BJ (cell line): ENCODE measurements around the gene MRAS. TPM values are rescaled to one million over a fixed set of nuclear protein-coding genes. Genes with fewer than 3 reads are reported as not detected.

Experiments
- CTCF ChIA-PET: fragments of 350-600 bp; formaldehyde crosslinking; extraction: SDS; loops from one replicate; lab custom pipeline; 2021; ENCODE audit warnings: antibody characterized with exemption, inconsistent platforms; lab: Yijun Ruan, JAX
- POLR2A ChIA-PET: fragments of 300-600 bp; sonication (Branson Sonifier 250); formaldehyde crosslinking; extraction: SDS; loops from one replicate; lab custom pipeline; 2021; ENCODE audit warnings: antibody characterized with exemption; lab: Charles Lee
- DNase-seq: peaks from one replicate; pipeline ENCODE4 v3.0.0-alpha.2; 2011; ENCODE audit warnings: low read depth
- H3K27me3 ChIP-seq: 2 replicates; pipeline ENCODE4 v1.6.0; 2011; ENCODE audit warnings: low read length; ENCODE audit not compliant: control insufficient read depth, insufficient read depth
- H3K36me3 ChIP-seq: 2 replicates; pipeline ENCODE4 v1.5.1; 2011; ENCODE audit warnings: low read length; ENCODE audit not compliant: control insufficient read depth, insufficient read depth
- H3K4me3 ChIP-seq: 2 replicates; pipeline ENCODE4 v1.5.1; 2011; ENCODE audit warnings: low read depth, mild to moderate bottlenecking, control low read depth, low read length
- polyA plus RNA-seq: library from polyadenylated mRNA; depleted of rRNA; stranded (reverse); fragments of >200 nt; gene quantifications from 2 replicates; pipeline ENCODE4 v1.2.3, GENCODE V29; 2011
- TF ChIP-seq, protein P1 (sequence below): IDR thresholded peaks from 2 replicates; pipeline ENCODE4 v1.5.1; 2011; ENCODE audit warnings: low read depth, mild to moderate bottlenecking, control low read depth, inconsistent platforms, low read length, moderate library complexity; ENCODE audit not compliant: insufficient read depth

Gene MRAS
- polyA plus RNA-seq, 1 experiment: 99.8 TPM

- TF ChIP-seq, protein P1, sequence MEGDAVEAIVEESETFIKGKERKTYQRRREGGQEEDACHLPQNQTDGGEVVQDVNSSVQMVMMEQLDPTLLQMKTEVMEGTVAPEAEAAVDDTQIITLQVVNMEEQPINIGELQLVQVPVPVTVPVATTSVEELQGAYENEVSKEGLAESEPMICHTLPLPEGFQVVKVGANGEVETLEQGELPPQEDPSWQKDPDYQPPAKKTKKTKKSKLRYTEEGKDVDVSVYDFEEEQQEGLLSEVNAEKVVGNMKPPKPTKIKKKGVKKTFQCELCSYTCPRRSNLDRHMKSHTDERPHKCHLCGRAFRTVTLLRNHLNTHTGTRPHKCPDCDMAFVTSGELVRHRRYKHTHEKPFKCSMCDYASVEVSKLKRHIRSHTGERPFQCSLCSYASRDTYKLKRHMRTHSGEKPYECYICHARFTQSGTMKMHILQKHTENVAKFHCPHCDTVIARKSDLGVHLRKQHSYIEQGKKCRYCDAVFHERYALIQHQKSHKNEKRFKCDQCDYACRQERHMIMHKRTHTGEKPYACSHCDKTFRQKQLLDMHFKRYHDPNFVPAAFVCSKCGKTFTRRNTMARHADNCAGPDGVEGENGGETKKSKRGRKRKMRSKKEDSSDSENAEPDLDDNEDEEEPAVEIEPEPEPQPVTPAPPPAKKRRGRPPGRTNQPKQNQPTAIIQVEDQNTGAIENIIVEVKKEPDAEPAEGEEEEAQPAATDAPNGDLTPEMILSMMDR: no peak
- Histone ChIP-seq H3K4me3 (no peak overlapping the region), H3K36me3 (no peaks in the 10 kb centered on the region; the same call in 1 of the 2 replicates), H3K27me3 (no peaks in the 10 kb centered on the region)
- CTCF ChIA-PET: no interaction called here
- POLR2A ChIA-PET: no interaction called here
- DNase-seq: no peak
These were observed 8.5 kb downstream of the MRAS start for GRCh38 chr3:138356730-138357405.

DNA sequence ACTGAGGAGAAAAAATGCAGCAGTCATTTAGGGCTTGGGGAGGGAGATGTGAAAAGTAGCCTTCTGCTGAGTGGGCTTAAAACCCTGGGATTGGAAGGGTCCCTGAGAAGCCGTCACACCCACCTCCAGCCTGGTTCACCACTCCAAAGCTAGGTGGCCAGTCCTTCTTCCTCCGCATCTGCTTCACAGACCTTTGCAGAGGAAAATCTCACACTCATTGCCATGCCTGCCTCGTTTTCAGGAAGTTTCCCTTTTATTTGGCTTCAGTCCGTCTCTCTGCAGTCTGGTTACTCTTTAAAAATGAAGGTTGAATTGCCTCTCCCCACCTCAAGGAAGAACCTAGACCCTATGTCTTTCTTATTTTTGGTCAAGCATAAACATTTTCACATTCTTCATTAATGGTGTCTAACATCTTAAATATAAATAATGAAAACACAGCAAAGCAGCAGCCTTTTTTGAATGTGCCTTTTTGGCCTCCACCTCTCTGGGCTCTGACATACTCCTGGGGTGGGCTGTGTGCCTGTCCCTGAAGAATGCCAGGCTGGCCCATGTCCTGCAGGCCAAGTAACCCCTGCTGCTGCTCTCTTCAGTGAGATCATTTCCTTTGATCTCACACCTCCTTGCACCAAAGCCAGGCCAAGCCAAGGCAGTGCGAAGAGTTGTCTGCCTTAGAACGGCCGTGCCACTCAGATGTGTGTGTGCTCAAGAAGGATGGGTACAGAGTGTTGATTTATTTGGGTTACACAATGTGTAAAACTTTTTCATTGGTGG, 11.0 kb downstream of the MRAS start:
- ChIA-PET POLR2A (no interaction called here), CTCF (interaction anchor here (1.2 kb wide), 1 partner anchor 9 kb away, joined by 4 read pairs; no protein-coding TSS in a partner anchor)
- H3K4me3 ChIP-seq: no peak overlapping the region
- no peaks in the 10 kb centered on the region for H3K27me3 ChIP-seq
- H3K36me3 ChIP-seq: no peaks in the 10 kb centered on the region; the same call in 1 of the 2 replicates
- TF ChIP-seq, protein P1: no peak
- no peak for DNase-seq

DNA sequence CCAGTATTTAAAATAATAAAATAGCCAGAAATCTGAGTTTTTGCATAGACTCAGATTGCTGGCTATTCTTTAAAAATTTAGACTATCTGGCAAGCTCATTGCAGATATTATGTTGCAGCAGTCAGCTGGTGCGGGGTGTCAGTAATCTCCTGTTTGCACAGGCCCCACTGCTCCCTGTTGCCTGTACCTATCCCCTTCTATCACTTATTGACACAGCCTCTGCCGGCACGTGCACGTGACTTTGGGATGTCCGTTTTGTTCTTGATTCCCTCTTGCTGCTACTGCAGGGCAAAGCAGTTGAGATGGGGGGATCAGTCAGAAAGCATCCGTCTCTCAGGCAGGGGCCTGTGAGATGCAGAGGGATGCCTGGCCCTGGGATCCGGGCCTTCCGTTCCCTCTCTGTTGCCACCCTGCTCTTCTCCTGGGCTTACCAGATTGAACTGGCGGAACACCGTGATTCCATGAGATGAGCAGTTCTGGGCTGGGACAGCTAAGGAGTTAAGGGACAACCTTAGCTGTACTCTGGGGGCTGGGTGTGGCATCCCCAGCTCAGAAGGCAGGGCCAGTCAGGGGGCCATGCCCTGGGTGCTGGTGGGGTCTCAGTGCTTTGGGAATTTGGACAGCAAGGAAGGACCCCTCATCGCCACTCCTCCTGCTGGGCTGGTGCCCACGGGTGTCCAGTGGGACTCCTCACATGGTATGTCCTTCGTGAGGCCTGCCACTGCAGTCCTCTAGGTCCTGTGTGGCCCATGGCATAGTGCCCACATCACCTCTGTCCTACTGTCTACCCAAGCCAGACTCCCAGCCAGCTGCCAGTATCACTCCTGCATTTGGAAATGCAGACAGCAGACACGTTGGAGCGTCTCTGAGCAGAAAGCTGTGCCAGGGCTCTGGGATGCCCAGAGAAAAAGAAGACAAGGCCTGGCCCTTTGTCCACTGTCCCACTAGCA, 11.8 kb downstream of the MRAS start:
- ChIA-PET CTCF (interaction anchor here (0.6 kb wide), 1 partner anchor 13 kb away, joined by 4 read pairs; no protein-coding TSS in a partner anchor), POLR2A (no interaction called here)
- TF ChIP-seq, protein P1: no peak
- Histone ChIP-seq H3K4me3 (no peak overlapping the region), H3K27me3 (no peaks in the 10 kb centered on the region), H3K36me3 (no peaks in the 10 kb centered on the region; the same call in 1 of the 2 replicates)
- DNase-seq: no peak

DNA sequence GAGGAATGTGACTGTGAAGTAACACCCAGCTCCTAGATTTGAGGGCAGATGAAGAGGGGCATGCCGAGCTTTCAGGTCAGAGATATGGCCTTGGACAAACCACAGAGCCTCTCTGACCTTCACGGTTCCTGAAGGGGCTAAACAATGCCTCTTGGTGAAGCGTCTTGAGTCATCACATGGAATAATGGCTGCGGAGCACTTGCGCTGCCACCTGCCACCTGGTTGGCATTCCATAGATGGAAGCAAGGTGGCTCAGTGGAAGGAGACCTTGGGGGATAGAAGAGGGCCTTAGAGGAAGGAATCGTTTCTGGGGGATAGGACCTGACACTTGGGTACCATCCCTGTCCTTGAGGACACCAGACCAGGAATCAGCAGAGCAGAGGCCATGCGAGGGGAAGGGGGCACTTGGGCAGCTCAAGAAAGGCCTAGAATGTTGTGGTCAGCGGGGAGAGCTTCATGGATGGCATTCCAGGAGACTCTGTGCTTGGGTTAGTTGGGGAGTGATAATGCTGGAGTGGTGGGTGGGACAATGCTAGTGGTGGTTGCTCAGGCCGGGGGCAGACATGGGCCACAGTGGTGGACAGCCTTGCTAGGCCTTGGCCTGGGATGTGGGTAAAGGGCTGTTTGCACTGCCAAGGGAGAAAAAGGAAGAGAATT, 12.6 kb downstream of the MRAS start:
- Histone ChIP-seq H3K36me3 (no peaks in the 10 kb centered on the region; the same call in 1 of the 2 replicates), H3K27me3 (no peaks in the 10 kb centered on the region), H3K4me3 (no peak overlapping the region)
- CTCF ChIA-PET: no interaction called here
- TF ChIP-seq, protein P1: no peak
- POLR2A ChIA-PET: no interaction called here
- no peak for DNase-seq
